Psoas muscle (tissue), 8 donors: ENCODE results near the gene BTG2. TPM values are rescaled to one million over a fixed set of nuclear protein-coding genes. Genes with fewer than 3 reads are reported as not detected.
A peak's percentile ranks its signal among the peaks of the same experiment; 100 is the strongest.

Source experiments
- ATAC-seq, 4 donors: fragments of 200-7000 bp; cut with Tn5 transposase; one replicate each; pipeline ENCODE4 v1.9.1; 2020; ENCODE audit warnings: moderate library complexity in 3 of 4, mild to moderate bottlenecking in 2 of 4
- DNase-seq, 2 donors: peaks; one replicate each; pipeline ENCODE4 v3.0.0-alpha.2; 2020
- H3K27ac ChIP-seq: fragments of 200-600 bp; one replicate; pipeline ENCODE4 v1.8.0; 2022
- H3K27me3 ChIP-seq, 3 donors: fragments of 200-600 bp in 1 of 3; one replicate each; pipeline versions ENCODE4 v1.6.1 to v1.8.0; 2013 to 2022; ENCODE audit warnings: low read length in 2 of 3, mild to moderate bottlenecking in 2 of 3, moderate library complexity in 1 of 3; ENCODE audit not compliant: insufficient read depth in 3 of 3
- H3K36me3 ChIP-seq, 2 donors: fragments of 200-600 bp in 1 of 2; one replicate each; pipeline versions ENCODE4 v1.6.1 to v1.8.0; 2013 to 2022; ENCODE audit warnings: low read depth in 1 of 2, mild to moderate bottlenecking in 1 of 2, moderate library complexity in 1 of 2; ENCODE audit not compliant: insufficient read depth in 1 of 2
- H3K4me1 ChIP-seq: fragments of 200-600 bp; one replicate; pipeline ENCODE4 v1.8.0; 2022
- H3K4me3 ChIP-seq: fragments of 200-600 bp; one replicate; pipeline ENCODE4 v1.8.0; 2022; ENCODE audit warnings: mild to moderate bottlenecking
- H3K9me3 ChIP-seq: fragments of 200-600 bp; one replicate; pipeline ENCODE4 v1.8.0; 2022
- WGBS, 3 donors: extraction: QIAGEN DNeasy Blood & Tissue Kit; methylation state at CpG; one replicate each; pipeline versions ENCODE4 v1.1.6 to v1.1.7; 2013; 5-methylcytosine and 5-hydroxymethylcytosine counted together
- intact Hi-C, 2 donors: fragments of 100-400 bp; cut with DNase I; formaldehyde crosslinking; loops; one replicate each; pipeline versions ENCODE4 v1.11.0 to v1.14.2; 2022
- polyA plus RNA-seq, 3 donors: library from polyadenylated mRNA; stranded (reverse); fragments of 200-250 nt; gene quantifications; one replicate each; pipeline ENCODE4 v1.2.3, GENCODE V29; 2013
- total RNA-seq, 4 donors: library from RNA; stranded (reverse); fragmentation: NEBNext Ultra II Directional in 2 of 4; extraction: Animal tissue kit (Norgen Biotek cat#: 25700) in 2 of 4; gene quantifications; one replicate each; pipeline versions ENCODE4 v1.2.1 to v1.2.4, GENCODE V29; 2021 to 2023
- TF ChIP-seq, protein P1 (sequence below): fragments of 200-600 bp; IDR thresholded peaks from one replicate; pipeline ENCODE4 v1.8.0; 2022; ENCODE audit warnings: antibody characterized with exemption
- donor health status: healthy with polysubstance abuse.
- donor health status: DM: no; HTN: no; CAD: no; lungs with moderate emphysema.
- donor health status: Bipolar disorder and iron deficiency.
- donor health status: healthy.
- donor health status: DM: yes; HTN: yes; CAD: no.
- donor health status: DM: no; HTN: no; CAD: no.
- donor health status: DM: no; HTN: no; CAD: no.
- donor health status: DM: yes; HTN: yes; CAD: no.

The BTG2 gene
- total and polyA plus RNA-seq, 7 donors = 17.6 to 360 (median 119) TPM

DNA sequence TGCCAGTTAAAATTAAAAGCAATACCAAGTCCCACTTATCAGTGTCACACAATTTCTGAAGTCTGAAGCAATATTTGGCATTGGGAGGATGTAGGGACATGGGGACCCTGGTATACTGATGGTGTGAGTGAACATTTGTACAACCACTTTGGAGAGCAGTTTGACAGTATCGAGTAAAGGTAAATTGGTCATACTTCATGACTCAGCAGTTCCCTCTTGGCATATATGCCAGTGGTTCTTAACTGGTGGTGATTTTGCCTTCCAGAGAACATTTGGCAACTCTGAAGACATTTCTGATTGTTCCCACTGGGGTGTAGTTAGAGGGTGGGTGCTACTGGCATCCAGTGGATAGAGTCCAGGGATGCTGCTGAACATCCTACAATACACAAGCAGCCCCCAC is 25.9 kb downstream of the BTG2 start:
- Histone ChIP-seq H3K4me3 (no peak overlapping the region), H3K4me1 (peaks cover 18% of the 10 kb centered on the region), H3K27me3 (no peaks in the 10 kb centered on the region), H3K27ac (no peak overlapping the region), H3K9me3 (no peaks in the 10 kb centered on the region), H3K36me3 (no peaks in the 10 kb centered on the region)
- WGBS, 3 donors = 27 to 54% (median 30%) methylated on average over 1 of the region's 1 CpG
- intact Hi-C loops = no loop called here
- no peak for DNase-seq
- ATAC-seq = no peak
- TF ChIP-seq, protein P1, sequence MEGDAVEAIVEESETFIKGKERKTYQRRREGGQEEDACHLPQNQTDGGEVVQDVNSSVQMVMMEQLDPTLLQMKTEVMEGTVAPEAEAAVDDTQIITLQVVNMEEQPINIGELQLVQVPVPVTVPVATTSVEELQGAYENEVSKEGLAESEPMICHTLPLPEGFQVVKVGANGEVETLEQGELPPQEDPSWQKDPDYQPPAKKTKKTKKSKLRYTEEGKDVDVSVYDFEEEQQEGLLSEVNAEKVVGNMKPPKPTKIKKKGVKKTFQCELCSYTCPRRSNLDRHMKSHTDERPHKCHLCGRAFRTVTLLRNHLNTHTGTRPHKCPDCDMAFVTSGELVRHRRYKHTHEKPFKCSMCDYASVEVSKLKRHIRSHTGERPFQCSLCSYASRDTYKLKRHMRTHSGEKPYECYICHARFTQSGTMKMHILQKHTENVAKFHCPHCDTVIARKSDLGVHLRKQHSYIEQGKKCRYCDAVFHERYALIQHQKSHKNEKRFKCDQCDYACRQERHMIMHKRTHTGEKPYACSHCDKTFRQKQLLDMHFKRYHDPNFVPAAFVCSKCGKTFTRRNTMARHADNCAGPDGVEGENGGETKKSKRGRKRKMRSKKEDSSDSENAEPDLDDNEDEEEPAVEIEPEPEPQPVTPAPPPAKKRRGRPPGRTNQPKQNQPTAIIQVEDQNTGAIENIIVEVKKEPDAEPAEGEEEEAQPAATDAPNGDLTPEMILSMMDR = no peak

DNA sequence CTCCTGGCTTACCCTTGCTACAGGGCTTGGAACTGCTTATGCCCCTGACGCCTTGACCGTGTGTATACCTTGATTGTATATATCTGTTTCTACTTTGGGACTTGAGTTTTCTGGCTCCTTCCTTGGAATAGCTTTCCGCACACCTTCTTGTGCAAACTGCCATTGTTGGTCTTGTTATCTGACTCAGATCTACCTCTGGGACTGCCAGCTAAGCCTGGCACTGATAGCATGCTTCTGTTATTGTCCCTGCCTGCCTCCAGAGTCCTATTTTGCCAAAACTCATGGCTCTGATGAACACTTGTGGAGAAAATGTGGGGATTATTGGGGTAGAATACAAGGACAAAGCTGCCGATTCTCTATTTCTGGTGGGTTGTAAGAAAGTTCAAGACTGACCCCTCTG is 30.2 kb downstream of the BTG2 start:
- Histone ChIP-seq H3K27me3 (no peaks in the 10 kb centered on the region), H3K9me3 (no peaks in the 10 kb centered on the region), H3K4me1 (peaks cover 11% of the 10 kb centered on the region), H3K27ac (peak overlapping the region; percentile 27), H3K4me3 (no peak overlapping the region), H3K36me3 (no peaks in the 10 kb centered on the region)
- 62 to 77% (median 66%) methylated on average over 4 of the region's 4 CpGs for WGBS, 3 donors
- TF ChIP-seq, protein P1 = no peak
- intact Hi-C loops = loop anchor here in 1 of 2 donors (2.0 kb wide), 1 partner anchor 63 kb away; no protein-coding TSS in a partner anchor
- ATAC-seq = peak in 3 of 4 donors; percentile 40 to 65 (median 59)
- no peak for DNase-seq

DNA sequence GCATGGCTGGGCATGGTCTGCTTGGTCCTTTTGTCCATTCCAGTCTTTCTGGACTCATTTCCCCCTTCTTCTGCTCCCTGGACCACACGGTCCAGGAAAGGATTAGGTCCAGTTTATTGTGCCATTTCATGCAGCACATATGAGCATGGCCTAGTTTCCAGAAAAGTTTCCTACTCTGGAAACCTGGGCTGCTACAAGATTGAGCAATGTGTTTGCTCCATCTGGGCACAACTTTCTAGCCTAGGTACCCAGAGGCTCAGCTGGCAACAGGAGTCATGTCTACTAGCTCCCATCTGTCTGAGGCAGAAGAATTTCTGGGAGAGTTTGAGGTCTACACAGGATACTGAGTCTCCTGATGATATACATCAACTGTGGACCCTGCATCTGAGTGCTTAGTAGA is 30.8 kb downstream of the BTG2 start:
- no peak for DNase-seq
- H3K27me3 ChIP-seq = no peaks in the 10 kb centered on the region
- no peaks in the 10 kb centered on the region for H3K36me3 ChIP-seq
- H3K27ac ChIP-seq = peak overlapping the region; percentile 27
- TF ChIP-seq, protein P1 = no peak
- no peak overlapping the region for H3K4me3 ChIP-seq
- WGBS, 3 donors = 5 to 40% (median 10%) methylated on average over 1 of the region's 1 CpG
- intact Hi-C loops = no loop called here
- no peaks in the 10 kb centered on the region for H3K9me3 ChIP-seq
- peaks cover 11% of the 10 kb centered on the region for H3K4me1 ChIP-seq
- ATAC-seq = peak in 3 of 4 donors; percentile 18 to 52 (median 41)

DNA sequence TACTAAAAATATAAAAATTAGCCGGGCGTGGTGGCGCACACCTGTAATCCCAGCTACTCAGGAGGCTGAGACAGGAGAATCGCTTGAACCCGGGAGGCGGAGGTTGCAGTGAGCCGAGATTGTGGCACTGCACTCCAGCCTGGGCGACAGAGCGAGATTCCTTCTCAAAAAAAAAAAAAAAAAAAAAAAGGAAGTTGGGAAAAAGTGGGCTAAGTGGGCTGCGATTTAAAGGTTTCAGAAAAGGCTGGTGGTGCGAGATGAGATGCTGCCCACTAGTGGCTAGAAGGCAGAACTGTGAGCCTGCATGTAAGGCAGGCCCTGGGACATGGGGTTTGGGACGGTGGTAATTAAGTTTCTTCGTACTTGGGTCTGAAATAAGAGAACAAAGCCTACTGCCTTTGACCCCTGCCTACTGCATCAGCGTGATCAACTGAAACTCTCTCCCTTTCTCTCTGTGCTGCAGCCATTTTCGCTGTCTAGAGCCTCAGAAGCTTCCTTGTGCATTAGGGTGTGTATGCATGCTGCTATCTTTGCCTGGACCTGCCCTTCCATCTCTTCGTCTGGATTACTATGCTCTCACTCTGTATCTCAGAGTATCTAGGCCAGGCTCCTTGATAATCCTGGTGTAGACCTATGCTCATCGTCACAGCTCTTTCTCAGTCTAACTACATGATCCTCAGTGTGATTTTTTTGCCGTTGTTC is 33.2 kb downstream of the BTG2 start:
- ATAC-seq = peak; percentile 41 to 78 (median 58)
- Histone ChIP-seq H3K4me1 (peaks cover 11% of the 10 kb centered on the region), H3K9me3 (no peaks in the 10 kb centered on the region), H3K36me3 (no peaks in the 10 kb centered on the region), H3K27ac (no peak overlapping the region), H3K27me3 (no peaks in the 10 kb centered on the region), H3K4me3 (no peak overlapping the region)
- intact Hi-C loops = loop anchor here in 1 of 2 donors (2.0 kb wide), 1 partner anchor 66 kb away; no protein-coding TSS in a partner anchor
- TF ChIP-seq, protein P1 = peak; percentile 85
- DNase-seq = peak; percentile 49 to 67
- 50 to 66% (median 52%) methylated on average over 17 to 18 of the region's 18 CpGs for WGBS, 3 donors
